Panc1 (cell line): ENCODE results near the gene PTK6.

Source experiments
- CTCF ChIP-seq: fragments of 450-650 bp; IDR thresholded peaks from 2 replicates; pipeline ENCODE4 v1.5.1; 2017; ENCODE audit warnings: mild to moderate bottlenecking
- POLR2AphosphoS5 ChIP-seq: IDR thresholded peaks from 2 replicates; pipeline ENCODE4 v1.6.1; 2012; ENCODE audit warnings: mild to moderate bottlenecking, low read depth, low read length, moderate library complexity

DNA sequence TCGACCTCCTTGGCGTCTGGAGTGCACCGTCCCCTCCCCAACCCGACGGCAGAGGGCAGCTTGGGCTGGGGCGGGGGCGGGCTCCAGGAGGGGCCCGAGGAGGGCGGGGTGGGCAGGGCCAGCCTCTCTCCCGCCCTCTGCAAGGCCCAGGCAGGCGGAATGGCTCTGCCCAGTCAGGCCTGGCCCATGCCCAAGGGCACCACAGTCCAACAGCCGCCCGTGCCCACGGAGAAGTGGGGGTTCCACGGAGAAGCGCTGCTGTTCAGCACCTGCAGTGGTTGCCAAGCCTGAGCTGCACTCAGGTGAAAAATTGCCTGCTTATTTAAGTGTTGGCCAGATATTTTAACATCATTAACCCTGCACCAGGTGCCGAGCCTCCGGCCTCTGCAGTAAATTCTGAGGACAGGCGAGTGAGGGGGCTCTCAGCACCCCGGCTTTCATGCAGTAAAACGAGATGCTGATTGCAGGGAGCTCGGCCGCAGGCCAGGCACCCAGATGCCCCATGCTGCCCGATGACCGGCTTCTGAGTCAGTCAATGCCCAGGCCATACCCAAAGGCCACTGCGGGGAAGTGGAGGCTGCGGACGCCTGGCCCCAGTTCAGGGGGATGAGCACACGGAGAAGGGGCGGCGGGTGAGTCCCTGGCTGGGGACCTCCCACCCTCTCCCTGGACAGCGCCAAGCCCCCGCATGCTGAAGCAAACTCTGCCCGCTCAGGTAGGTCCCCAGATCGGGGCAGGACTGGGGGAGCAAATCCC, 10.7 kb upstream of the PTK6 start, which contains the start of gene SRMS:
- TF ChIP-seq POLR2AphosphoS5 (no peak), CTCF (no peak)
